Measurements from ENCODE around the gene HSDL2. TPM values are rescaled to one million over a fixed set of nuclear protein-coding genes. Genes with fewer than 3 reads are reported as not detected.

The HSDL2 gene
- total and polyA plus RNA-seq, 2 of the 4 experiments (the other 2 are of a cell fraction): 17.7 to 65.8 TPM

GRCh38 chr9:112339886-112340285, 40.0 kb upstream of the HSDL2 start:
- Histone ChIP-seq H3K27me3 (ENCODE audit: control insufficient read depth, insufficient read depth, low read length) (no peaks in the 10 kb centered on the region), H2AK5ac (ENCODE audit: low read depth, low read length) (no peak overlapping the region), H3K23ac (ENCODE audit: low read depth, low read length) (no peak overlapping the region), H2BK120ac (ENCODE audit: low read depth, low read length) (no peak overlapping the region), H3K4me3 (ENCODE audit: insufficient read depth, low read depth, low read length) (no peak overlapping the region), H2AFZ (replicated peaks; ENCODE audit: low read length, poor library complexity) (no peak overlapping the region), H4K5ac (ENCODE audit: low read depth, low read length) (no peak overlapping the region), H3K9ac (ENCODE audit: low read depth, low read length) (no peak overlapping the region), H4K20me1 (ENCODE audit: insufficient read depth, low read length) (no peaks in the 10 kb centered on the region), H2BK20ac (ENCODE audit: low read depth, low read length) (no peak overlapping the region), H4K91ac (ENCODE audit: insufficient read depth, low read depth, low read length) (no peak overlapping the region), H3K56ac (ENCODE audit: extremely low read depth, insufficient read depth, low read length) (no peak overlapping the region), H3K18ac (ENCODE audit: low read depth, low read length) (no peak overlapping the region), H2BK5ac (ENCODE audit: low read depth, low read length, poor library complexity, severe bottlenecking) (no peak overlapping the region), H3K14ac (replicated peaks; ENCODE audit: low read depth, low read length) (no peak overlapping the region), H2AK9ac (replicated peaks; ENCODE audit: low read depth, low read length, poor library complexity) (no peak overlapping the region), H3K4me2 (ENCODE audit: low read depth, low read length) (no peak overlapping the region), H2BK15ac (ENCODE audit: low read depth, low read length) (no peak overlapping the region), H3K4me1 (ENCODE audit: control insufficient read depth, insufficient read depth, low read length) (peaks cover 3% of the 10 kb centered on the region; the same call in 1 of the 2 replicates), H3K9me3 (ENCODE audit: control insufficient read depth, insufficient read depth, low read length) (no peaks in the 10 kb centered on the region), H3K36me3 (ENCODE audit: control insufficient read depth, insufficient read depth, low read length) (no peaks in the 10 kb centered on the region), H3K4ac (ENCODE audit: low read depth, low read length) (no peak overlapping the region), H3K79me1 (ENCODE audit: low read depth in 1 of 2, low read length in 2 of 2) (no peaks in the 10 kb centered on the region), H3K9me1 (ENCODE audit: insufficient read depth, low read length) (peaks cover 3% of the 10 kb centered on the region; the same call in 1 of the 2 replicates), H3K27ac (ENCODE audit: insufficient read depth, low read length) (no peak overlapping the region), H4K8ac (ENCODE audit: low read depth in 2 of 2, low read length in 2 of 2) (no peak overlapping the region)
- intact Hi-C loops (cut with micrococcal nuclease): loop anchor here (10.0 kb wide), 1 partner anchor 575 kb away; no protein-coding TSS in a partner anchor
- ChIA-PET POLR2A (ENCODE audit: unreplicated experiment) (no interaction called here), CTCF (no interaction called here)
- WGBS, 2 experiments (ENCODE audit: extremely low coverage in 2 of 2, insufficient read length in 1 of 2): no CpG with 5 or more reads among the region's 3 CpGs
- no peak for ATAC-seq (ENCODE audit: low read depth)
- in situ Hi-C loops (cut with MboI; ENCODE audit: low sequenced_read_pairs): no loop called here
- TF ChIP-seq SMC3 (IDR thresholded peaks at IDR 0.05; ENCODE audit: low read depth, low read length) (no peak), CTCF (conservative IDR thresholded peaks at IDR 0.05; ENCODE audit: low read depth, low read length) (no peak), BHLHE40 (IDR thresholded peaks at IDR 0.05; ENCODE audit: low read depth, low read length) (no peak), POLR2A (IDR thresholded peaks at IDR 0.05; ENCODE audit: low read depth, low read length) (no peak), FOS (IDR thresholded peaks at IDR 0.05; ENCODE audit: low read depth, low read length) (no peak), RCOR1 (IDR thresholded peaks at IDR 0.05; ENCODE audit: insufficient replicate concordance, low read length) (no peak), NFE2L2 (IDR thresholded peaks at IDR 0.05; ENCODE audit: low read depth, low read length) (no peak), RFX5 (IDR thresholded peaks at IDR 0.05; ENCODE audit: low read depth, low read length) (no peak), CHD1 (IDR thresholded peaks at IDR 0.05; ENCODE audit: low read depth, low read length) (no peak), RAD21 (IDR thresholded peaks at IDR 0.05; ENCODE audit: low read length) (no peak), MXI1 (IDR thresholded peaks at IDR 0.05; ENCODE audit: borderline replicate concordance, low read depth, low read length) (no peak), CEBPB (IDR thresholded peaks at IDR 0.05; ENCODE audit: low read depth, low read length) (no peak), MAFK (IDR thresholded peaks at IDR 0.05; ENCODE audit: low read depth, low read length) (no peak), MAZ (IDR thresholded peaks at IDR 0.05; ENCODE audit: borderline replicate concordance, low read depth, low read length) (no peak)
- TF ChIP-seq, protein P1, sequence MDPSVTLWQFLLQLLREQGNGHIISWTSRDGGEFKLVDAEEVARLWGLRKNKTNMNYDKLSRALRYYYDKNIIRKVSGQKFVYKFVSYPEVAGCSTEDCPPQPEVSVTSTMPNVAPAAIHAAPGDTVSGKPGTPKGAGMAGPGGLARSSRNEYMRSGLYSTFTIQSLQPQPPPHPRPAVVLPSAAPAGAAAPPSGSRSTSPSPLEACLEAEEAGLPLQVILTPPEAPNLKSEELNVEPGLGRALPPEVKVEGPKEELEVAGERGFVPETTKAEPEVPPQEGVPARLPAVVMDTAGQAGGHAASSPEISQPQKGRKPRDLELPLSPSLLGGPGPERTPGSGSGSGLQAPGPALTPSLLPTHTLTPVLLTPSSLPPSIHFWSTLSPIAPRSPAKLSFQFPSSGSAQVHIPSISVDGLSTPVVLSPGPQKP (IDR thresholded peaks at IDR 0.05; ENCODE audit: borderline replicate concordance, low read depth, low read length): no peak
- TF ChIP-seq, protein P2, sequence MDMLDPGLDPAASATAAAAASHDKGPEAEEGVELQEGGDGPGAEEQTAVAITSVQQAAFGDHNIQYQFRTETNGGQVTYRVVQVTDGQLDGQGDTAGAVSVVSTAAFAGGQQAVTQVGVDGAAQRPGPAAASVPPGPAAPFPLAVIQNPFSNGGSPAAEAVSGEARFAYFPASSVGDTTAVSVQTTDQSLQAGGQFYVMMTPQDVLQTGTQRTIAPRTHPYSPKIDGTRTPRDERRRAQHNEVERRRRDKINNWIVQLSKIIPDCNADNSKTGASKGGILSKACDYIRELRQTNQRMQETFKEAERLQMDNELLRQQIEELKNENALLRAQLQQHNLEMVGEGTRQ (IDR thresholded peaks at IDR 0.05; ENCODE audit: low read depth, low read length): no peak
- no TSS peak for BruUV-seq (replicated peaks)
- dilution Hi-C loops (cut with HindIII; ENCODE audit: low sequenced_read_pairs, unreplicated experiment): no loop called here
- DNase-seq: no peak
